SHP77 treated with DMSO at 0.1 percent for 48 hours (cell line): Measurements from ENCODE around the gene CMTR1.

Source experiments
- DNase-seq: peaks from one replicate; lab custom pipeline; 2025; lab: John Stamatoyannopoulos, UW

The CMTR1 gene

GRCh38 chr6:37477656-37478435 lies 44.8 kb downstream of the CMTR1 start:
- no peak for DNase-seq

DNA sequence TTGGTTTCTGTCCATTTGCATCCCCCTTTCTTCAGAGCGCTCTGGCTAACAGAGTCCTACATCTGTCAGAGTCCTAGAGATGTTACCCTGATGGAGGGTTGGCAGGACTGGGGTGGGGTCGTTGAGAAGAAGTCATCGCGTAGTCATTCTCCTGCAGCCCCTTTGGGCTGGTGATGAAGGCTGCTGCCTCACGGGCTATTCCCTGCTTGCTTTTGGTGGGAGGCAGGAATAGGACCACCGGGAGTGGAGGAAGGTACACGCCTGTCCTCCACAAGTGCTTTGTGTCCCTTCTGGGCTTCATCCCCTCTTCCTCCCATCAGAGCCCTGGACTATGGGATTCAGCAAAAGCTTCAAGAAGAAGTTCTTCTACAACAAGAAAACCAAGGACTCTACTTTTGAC lies 45.8 kb downstream of the CMTR1 start:
- DNase-seq: no peak

GRCh38 chr6:37479266-37479854 lies 46.3 kb downstream of the CMTR1 start:
- no peak for DNase-seq

GRCh38 chr6:37480118-37480736 lies 47.2 kb downstream of the CMTR1 start:
- no peak for DNase-seq

DNA sequence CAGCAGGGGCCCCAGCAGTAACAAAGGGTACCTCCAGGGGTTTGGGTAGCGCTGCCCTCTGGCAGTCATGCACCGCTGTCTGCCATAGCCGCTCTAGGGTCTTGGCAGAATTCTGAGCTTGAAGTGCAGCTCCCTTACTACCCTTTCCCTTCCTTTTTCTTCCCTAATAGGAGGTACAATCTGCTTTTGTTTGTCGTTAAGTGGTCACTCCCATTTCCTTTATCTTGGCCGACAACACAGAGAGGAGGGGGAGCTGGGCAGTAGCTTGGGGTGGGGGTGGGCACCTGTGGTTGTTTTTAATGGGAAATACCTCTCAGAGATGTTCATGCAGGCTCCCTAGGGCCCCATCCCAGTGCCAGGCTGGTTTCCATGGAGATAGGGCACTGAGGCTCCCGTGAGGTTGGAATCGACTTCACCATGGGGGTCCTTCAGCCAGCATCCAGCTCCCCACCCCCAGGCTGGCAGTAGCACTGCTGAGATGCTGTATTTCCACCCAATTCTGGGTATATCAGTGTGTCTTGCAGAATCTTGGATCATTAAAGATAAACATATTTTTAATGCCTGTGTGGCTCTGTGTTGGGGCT lies 48.0 kb downstream of the CMTR1 start:
- DNase-seq: no peak

GRCh38 chr6:37481711-37482605 lies 48.9 kb downstream of the CMTR1 start:
- DNase-seq: no peak

- no peak for DNase-seq
Measured at GRCh38 chr6:37482606-37483251, 49.7 kb downstream of the CMTR1 start.

DNA sequence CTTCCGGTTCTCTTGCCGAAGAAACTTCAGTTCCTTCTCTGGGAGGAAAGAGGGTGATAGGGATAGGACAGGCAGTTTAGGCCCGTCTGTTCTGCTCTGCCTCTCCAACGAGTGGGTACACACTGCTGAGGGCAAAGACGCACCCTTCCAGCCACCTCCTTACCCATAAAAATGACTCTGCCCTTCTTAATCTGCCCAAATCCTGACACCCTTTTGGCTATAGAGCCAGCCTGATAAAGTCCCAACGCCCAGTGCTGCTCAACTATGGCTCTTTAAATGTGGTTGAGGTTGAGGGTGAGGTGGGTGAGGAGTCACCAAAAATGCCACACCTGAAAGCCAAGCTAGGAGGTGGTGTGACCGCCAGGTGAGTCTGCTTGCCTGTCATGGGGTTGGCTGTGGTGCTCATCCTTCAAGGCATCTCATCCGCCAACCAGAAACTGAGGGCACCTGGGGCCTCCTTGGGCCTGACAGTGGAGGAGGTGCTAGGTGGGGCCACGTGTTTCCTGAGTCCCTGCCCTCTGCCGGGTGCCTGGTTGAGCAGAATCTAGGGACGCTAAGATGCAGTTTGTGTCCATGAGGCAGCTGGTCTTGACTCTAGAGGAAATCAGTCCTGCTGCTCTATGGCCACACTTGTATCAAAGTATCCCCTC lies 50.4 kb downstream of the CMTR1 start:
- DNase-seq: no peak

- no peak for DNase-seq
Measured at GRCh38 chr6:37483917-37484785, 51.1 kb downstream of the CMTR1 start.

DNA sequence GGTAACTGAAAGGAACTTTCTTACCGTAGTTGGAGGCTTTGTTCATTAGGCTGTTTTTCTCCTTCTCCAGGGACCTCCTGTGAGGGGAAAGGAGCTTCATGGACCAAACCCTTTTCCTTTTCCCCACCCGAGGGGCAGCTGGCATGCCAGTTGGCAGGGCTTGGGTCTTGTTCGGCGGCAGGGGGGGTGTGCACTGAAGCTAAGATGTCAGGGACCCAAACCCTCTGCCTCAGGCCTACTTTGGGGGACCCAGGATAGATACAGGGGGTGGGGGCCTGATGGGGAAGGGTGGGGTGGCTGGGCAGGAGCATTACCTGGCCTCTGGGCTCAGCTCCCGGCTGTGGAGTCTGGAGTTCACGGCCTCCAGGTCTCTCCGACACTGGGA lies 51.8 kb downstream of the CMTR1 start:
- DNase-seq: no peak

- no peak for DNase-seq
Measured at GRCh38 chr6:37485291-37485702, 52.3 kb downstream of the CMTR1 start.

GRCh38 chr6:37486121-37486839 lies 53.3 kb downstream of the CMTR1 start:
- no peak for DNase-seq

DNA sequence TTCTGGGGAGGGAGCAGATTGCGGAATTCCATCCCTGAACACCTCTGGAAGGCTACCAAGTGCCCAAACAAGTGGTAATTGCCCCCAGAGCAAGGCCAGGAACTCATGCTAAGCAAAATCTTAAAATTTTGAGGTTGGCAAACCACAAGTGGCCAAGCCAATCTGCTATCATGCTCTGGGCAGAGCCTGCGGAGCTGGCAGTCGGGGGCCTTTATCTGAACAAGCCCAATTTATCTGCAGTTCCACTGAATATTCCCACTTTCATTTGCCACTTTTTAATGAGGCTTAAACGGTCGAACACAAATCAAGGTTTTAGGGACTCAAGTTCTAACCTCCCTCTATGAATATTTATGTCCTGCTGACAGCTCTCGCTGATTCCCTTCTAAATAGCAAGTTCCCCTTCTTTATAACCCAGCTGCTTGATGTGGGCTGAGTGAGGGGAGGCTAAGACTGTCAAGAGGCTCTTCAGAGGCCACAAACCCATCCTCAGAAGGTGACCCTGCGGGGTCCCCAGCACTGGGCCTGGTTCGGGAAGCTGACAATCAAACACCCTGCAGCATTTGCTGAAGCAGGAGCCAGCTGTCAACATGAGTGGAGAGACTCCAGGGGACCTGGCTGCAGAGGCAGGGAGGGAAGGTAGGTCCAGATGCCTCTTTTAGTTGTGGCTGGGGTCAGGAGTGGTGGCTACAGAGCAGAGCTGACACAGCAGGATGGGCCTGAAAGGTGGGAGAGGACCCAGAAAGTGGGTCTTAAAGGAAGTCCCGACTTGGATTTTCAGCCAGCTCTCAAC lies 54.8 kb downstream of the CMTR1 start:
- DNase-seq: no peak

GRCh38 chr6:37488476-37488875 lies 55.5 kb downstream of the CMTR1 start:
- no peak for DNase-seq

DNA sequence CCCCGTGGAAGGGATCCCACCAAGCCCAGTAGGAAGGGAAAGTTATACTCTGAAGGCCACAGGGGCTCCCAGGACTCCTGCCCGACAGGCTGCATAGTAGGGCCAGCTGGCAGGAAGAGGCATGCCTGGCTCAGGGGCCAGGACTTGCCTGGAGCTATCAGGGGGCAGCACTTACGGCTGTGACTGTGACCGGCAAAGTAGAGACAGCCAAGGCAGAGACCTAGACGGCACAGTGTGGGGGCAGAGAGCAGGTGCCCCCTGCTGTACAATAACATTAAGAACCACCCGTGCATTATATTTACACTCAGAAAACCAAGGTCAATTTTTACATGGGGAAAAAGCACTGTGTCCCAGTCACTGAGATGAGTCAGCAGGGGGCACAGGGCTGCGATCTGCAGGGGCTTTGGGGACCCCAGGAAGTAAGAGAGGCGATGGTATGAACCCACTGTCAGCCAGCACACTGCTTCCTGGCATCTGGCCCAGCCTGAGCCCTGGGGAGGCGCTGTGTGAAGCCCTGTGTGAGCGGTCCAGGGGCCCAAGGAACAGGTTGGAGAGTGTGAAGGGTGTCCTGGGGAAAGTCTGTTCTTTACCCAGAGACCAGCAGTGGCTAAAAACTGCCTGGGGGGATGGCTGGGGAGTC lies 56.8 kb downstream of the CMTR1 start:
- DNase-seq: no peak

GRCh38 chr6:37490536-37491170 lies 57.6 kb downstream of the CMTR1 start:
- no peak for DNase-seq

DNA sequence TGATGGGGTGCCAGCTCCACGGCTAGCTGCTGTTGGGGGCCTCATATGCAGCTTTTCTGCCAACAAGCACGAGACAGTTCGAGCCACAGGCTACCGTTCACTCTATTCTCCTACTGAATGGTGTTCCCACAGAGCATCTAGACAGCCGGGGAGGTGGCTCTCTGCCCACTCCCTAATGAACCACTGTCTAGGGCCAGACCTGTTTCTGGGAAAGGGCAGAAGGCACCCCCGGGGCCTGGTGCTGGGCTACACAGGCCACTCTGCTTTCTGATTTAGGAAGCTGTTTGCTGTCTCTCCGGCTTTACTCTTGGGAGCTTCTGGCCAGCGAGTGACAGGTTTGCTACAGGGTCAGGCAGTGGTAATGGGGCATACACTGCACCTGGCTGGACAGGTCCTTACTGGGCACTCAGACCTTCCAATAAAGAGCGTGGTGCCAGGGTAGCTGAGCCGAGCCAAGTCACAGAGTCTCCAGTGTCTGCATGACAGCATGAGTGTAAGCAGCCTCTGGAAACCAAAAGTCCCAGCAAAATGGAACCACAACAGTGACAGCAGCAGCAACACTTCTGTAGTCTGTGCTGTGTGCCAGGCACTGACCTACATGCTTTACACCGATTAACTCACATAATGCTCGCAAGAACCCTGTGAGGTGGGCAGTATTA lies 58.3 kb downstream of the CMTR1 start:
- DNase-seq: no peak
